Brain microvascular endothelial cell (primary cell): Measurements from ENCODE around the gene COL24A1.

Experiments
- DNase-seq: peaks from one replicate; pipeline ENCODE4 v3.0.0-alpha.2; 2020
- H3K27ac ChIP-seq: fragments of 250-450 bp; sonication (Bioruptor Pico); 2 replicates; pipeline ENCODE4 v1.5.1; 2020; ENCODE audit warnings: mild to moderate bottlenecking, moderate library complexity
- H3K27me3 ChIP-seq: fragments of 250-450 bp; sonication (Bioruptor Pico); replicated peaks from 2 replicates; pipeline ENCODE4 v1.5.1; 2020; ENCODE audit warnings: mild to moderate bottlenecking
- H3K36me3 ChIP-seq: fragments of 250-450 bp; sonication (Bioruptor Pico); replicated peaks from 2 replicates; pipeline ENCODE4 v1.5.1; 2020; ENCODE audit warnings: mild to moderate bottlenecking
- H3K4me3 ChIP-seq: 2 replicates; pipeline ENCODE4 v1.5.1; 2011; ENCODE audit warnings: low read depth, mild to moderate bottlenecking, control low read depth, low read length, moderate library complexity
- CTCF ChIP-seq: IDR thresholded peaks from 2 replicates; pipeline ENCODE4 v1.5.1; 2011; ENCODE audit warnings: low read depth, mild to moderate bottlenecking, moderate library complexity, low read length, control low read depth, inconsistent platforms; ENCODE audit errors: missing control alignments
- in situ Hi-C: cut with HindIII; loops from 2 replicates; pipeline ENCODE4 v1.10.0; 2017; ENCODE audit warnings: low sequenced_read_pairs, low pct_ligation_motif_present

COL24A1 gene

GRCh38 chr1:86068841-86069756, 87.5 kb downstream of the COL24A1 start:
- no peak overlapping the region for H3K27ac ChIP-seq
- H3K27me3 ChIP-seq = no peaks in the 10 kb centered on the region
- H3K36me3 ChIP-seq = no peaks in the 10 kb centered on the region
- in situ Hi-C loops = no loop called here
- no peak for TF ChIP-seq CTCF
- DNase-seq = peak; percentile 57
- no peak overlapping the region for H3K4me3 ChIP-seq

GRCh38 chr1:86068271-86068721, 88.3 kb downstream of the COL24A1 start:
- Histone ChIP-seq H3K4me3 (no peak overlapping the region), H3K36me3 (no peaks in the 10 kb centered on the region), H3K27me3 (no peaks in the 10 kb centered on the region), H3K27ac (no peak overlapping the region)
- no peak for TF ChIP-seq CTCF
- in situ Hi-C loops = no loop called here
- DNase-seq = peak; percentile 12

- peak; percentile 23 for DNase-seq
- in situ Hi-C loops = no loop called here
- Histone ChIP-seq H3K4me3 (no peak overlapping the region), H3K27ac (no peak overlapping the region), H3K27me3 (no peaks in the 10 kb centered on the region), H3K36me3 (no peaks in the 10 kb centered on the region)
- no peak for TF ChIP-seq CTCF
These were observed 88.9 kb downstream of the COL24A1 start for GRCh38 chr1:86067626-86068025.

GRCh38 chr1:86064899-86065298, 91.7 kb downstream of the COL24A1 start:
- TF ChIP-seq CTCF = no peak
- H3K27ac ChIP-seq = no peak overlapping the region
- in situ Hi-C loops = no loop called here
- no peak overlapping the region for H3K4me3 ChIP-seq
- no peaks in the 10 kb centered on the region for H3K36me3 ChIP-seq
- DNase-seq = no peak
- H3K27me3 ChIP-seq = no peaks in the 10 kb centered on the region

- DNase-seq = no peak
- Histone ChIP-seq H3K27ac (no peak overlapping the region), H3K4me3 (no peak overlapping the region), H3K27me3 (no peaks in the 10 kb centered on the region), H3K36me3 (no peaks in the 10 kb centered on the region)
- no peak for TF ChIP-seq CTCF
- in situ Hi-C loops = no loop called here
These were observed 92.9 kb downstream of the COL24A1 start for GRCh38 chr1:86063721-86064120.

- no peak overlapping the region for H3K27ac ChIP-seq
These were observed 94.1 kb downstream of the COL24A1 start for GRCh38 chr1:86062453-86062852.

More at GRCh38 chr1:86062453-86062852, 94.1 kb downstream of the COL24A1 start:
- Histone ChIP-seq H3K4me3 (no peak overlapping the region), H3K27me3 (no peaks in the 10 kb centered on the region), H3K36me3 (no peaks in the 10 kb centered on the region)
- DNase-seq = peak; percentile 53
- in situ Hi-C loops = no loop called here
- TF ChIP-seq CTCF = no peak
